Keratinocyte (primary cell): ENCODE results near the gene TLE6. TPM values are rescaled to one million over a fixed set of nuclear protein-coding genes. Genes with fewer than 3 reads are reported as not detected.

ENCODE experiments used
- DNase-seq: peaks from one replicate; pipeline ENCODE4 v3.0.0-alpha.2; 2011; ENCODE audit warnings: low read depth, missing footprints, low spot score
- FAIRE-seq: peaks from 2 replicates; lab custom pipeline; 2011; peaks lifted over from hg19 to GRCh38; lab: Jason Lieb, UNC
- H2AFZ ChIP-seq: 2 replicates; pipeline ENCODE4 v1.6.0; 2012; ENCODE audit warnings: low read length, control low read depth, inconsistent platforms; ENCODE audit not compliant: control insufficient read depth
- H3K27ac ChIP-seq: 2 replicates; pipeline ENCODE4 v1.5.1; 2011; ENCODE audit warnings: low read length; ENCODE audit not compliant: control insufficient read depth, insufficient read depth
- H3K27me3 ChIP-seq: 3 replicates; pipeline ENCODE4 v1.6.0; 2011; ENCODE audit warnings: low read length; ENCODE audit not compliant: control insufficient read depth, insufficient read depth; ENCODE audit errors: extremely low read depth
- H3K36me3 ChIP-seq, 2 experiments: 2 replicates in 1 of 2; 3 replicates in 1 of 2; pipeline ENCODE4 v1.5.1; 2011; ENCODE audit warnings: low read length in 2 of 2, mild to moderate bottlenecking in 1 of 2; ENCODE audit not compliant: control insufficient read depth in 2 of 2, insufficient read depth in 2 of 2; ENCODE audit errors: extremely low read depth in 1 of 2
- H3K4me1 ChIP-seq: 3 replicates; pipeline ENCODE4 v1.5.1; 2011; ENCODE audit warnings: low read length; ENCODE audit not compliant: control insufficient read depth, insufficient read depth; ENCODE audit errors: extremely low read depth
- H3K4me2 ChIP-seq: 3 replicates; pipeline ENCODE4 v1.6.0; 2011; ENCODE audit warnings: low read depth, low read length; ENCODE audit not compliant: control insufficient read depth, insufficient read depth; ENCODE audit errors: extremely low read depth
- H3K4me3 ChIP-seq, 3 experiments: fragments of 200-600 bp in 1 of 3; sonication (generic) in 1 of 3; 2 replicates in 2 of 3; 3 replicates in 1 of 3; pipeline ENCODE4 v1.5.1; 2011 to 2016; ENCODE audit warnings: low read length in 3 of 3, mild to moderate bottlenecking in 3 of 3, control low read depth in 2 of 3, inconsistent platforms in 1 of 3, low read depth in 1 of 3, mixed read lengths in 1 of 3, mixed run types in 1 of 3, moderate library complexity in 1 of 3; ENCODE audit not compliant: control insufficient read depth in 2 of 3, insufficient read depth in 2 of 3; ENCODE audit errors: extremely low read depth in 1 of 3
- H3K79me2 ChIP-seq: 2 replicates; pipeline ENCODE4 v1.6.0; 2012; ENCODE audit warnings: low read length; ENCODE audit not compliant: control insufficient read depth, insufficient read depth
- H3K9ac ChIP-seq: 3 replicates; pipeline ENCODE4 v1.6.0; 2011; ENCODE audit warnings: low read length; ENCODE audit not compliant: control insufficient read depth, insufficient read depth; ENCODE audit errors: extremely low read depth
- H3K9me1 ChIP-seq: 3 replicates; pipeline ENCODE4 v1.6.0; 2011; ENCODE audit warnings: low read length; ENCODE audit not compliant: control insufficient read depth, insufficient read depth; ENCODE audit errors: extremely low read depth
- H3K9me3 ChIP-seq: 2 replicates; pipeline ENCODE4 v1.5.1; 2012; ENCODE audit warnings: low read depth, low read length; ENCODE audit not compliant: control insufficient read depth
- H4K20me1 ChIP-seq: 3 replicates; pipeline ENCODE4 v1.6.0; 2011; ENCODE audit warnings: low read length; ENCODE audit not compliant: control insufficient read depth, insufficient read depth; ENCODE audit errors: extremely low read depth
- EZH2 ChIP-seq: IDR thresholded peaks from one replicate; pipeline ENCODE4 v1.6.1; 2012; ENCODE audit warnings: inconsistent platforms, mild to moderate bottlenecking, low read length, moderate library complexity
- dilution Hi-C: fragments of 300-500 bp; cut with MboI; formaldehyde crosslinking; loops from one replicate; pipeline ENCODE4 v1.7.0; 2020; ENCODE audit warnings: low sequenced_read_pairs; ENCODE audit not compliant: extremely low pct_ligation_motif_present
- polyA plus RNA-seq, 5 experiments: library from polyadenylated mRNA; depleted of rRNA in 3 of 5; stranded (reverse) in 3 of 5; stranded (forward) in 1 of 5; unstranded in 1 of 5; fragments of >200 nt; gene quantifications; 1 replicate in 1 of 5; 2 replicates in 3 of 5; 3 replicates in 1 of 5; pipeline versions ENCODE4 v1.2.1 to v1.2.3, GENCODE V29; 2011 to 2012; ENCODE audit warnings: missing spikeins in 2 of 5, low read depth in 1 of 5, low replicate concordance in 1 of 5
- TF ChIP-seq, protein P1 (sequence below), 3 experiments: IDR thresholded peaks in 1 of 3; conservative IDR thresholded peaks in 1 of 3; optimal IDR thresholded peaks in 1 of 3; 2 replicates in 2 of 3; 3 replicates in 1 of 3; pipeline versions ENCODE3 to v1.5.1; 2011; ENCODE audit warnings: low read length in 3 of 3, mild to moderate bottlenecking in 3 of 3, moderate library complexity in 2 of 3, control low read depth in 1 of 3, inconsistent platforms in 1 of 3; ENCODE audit not compliant: insufficient read depth in 2 of 3; ENCODE audit errors: extremely low read depth in 1 of 3

TLE6 gene
- polyA plus RNA-seq, 1 donor (not counting 4 experiments of a cell fraction or from before 2014, with no cell fraction given) = 1.2 TPM

DNA sequence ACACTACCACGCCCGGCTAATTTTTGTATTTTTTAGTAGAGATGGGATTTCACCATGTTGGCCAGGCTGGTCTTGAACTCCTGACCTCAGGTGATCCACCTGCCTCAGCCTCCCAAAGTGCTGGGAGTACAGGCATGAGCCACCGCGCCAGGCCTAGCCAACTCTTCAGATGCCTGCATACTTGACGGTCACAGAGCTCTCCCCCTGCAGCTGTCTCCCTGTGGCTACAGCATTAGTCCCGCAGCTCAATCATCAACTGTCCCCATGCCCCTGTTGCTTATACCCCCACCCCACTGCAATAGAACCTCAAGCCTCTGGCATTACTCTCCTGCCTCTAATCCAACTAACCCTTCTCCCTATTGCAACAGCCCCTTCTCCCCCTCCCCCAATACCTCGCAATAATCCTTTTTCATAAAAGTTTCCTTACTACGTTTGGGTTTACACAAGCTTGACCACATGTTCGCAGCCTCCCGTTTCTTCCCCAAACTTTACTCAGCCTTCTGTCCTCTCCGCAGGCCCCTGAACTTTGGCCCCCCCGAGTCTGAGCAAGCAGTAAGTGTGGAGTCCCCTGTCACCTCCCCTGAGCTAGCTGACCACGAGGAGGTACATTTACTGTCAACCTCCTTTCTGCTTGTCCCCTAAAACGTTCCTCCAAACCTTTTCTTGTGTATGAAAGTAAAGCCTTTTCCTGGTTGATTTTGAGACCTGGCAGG, 34.3 kb upstream of the TLE6 start:
- Histone ChIP-seq H3K27ac (no peak overlapping the region), H3K9ac (no peak overlapping the region), H3K9me3 (no peaks in the 10 kb centered on the region), H3K4me1 (no peaks in the 10 kb centered on the region), H4K20me1 (no peaks in the 10 kb centered on the region), H3K36me3 (peaks cover 4% of the 10 kb centered on the region in 2 experiments), H3K79me2 (peaks cover 14% of the 10 kb centered on the region), H3K4me2 (no peak overlapping the region), H3K9me1 (no peaks in the 10 kb centered on the region), H3K4me3 (no peak overlapping the region), H2AFZ (no peak overlapping the region), H3K27me3 (no peaks in the 10 kb centered on the region)
- DNase-seq (no peak), FAIRE-seq (no peak)
- TF ChIP-seq EZH2 = no peak
- TF ChIP-seq, protein P1, sequence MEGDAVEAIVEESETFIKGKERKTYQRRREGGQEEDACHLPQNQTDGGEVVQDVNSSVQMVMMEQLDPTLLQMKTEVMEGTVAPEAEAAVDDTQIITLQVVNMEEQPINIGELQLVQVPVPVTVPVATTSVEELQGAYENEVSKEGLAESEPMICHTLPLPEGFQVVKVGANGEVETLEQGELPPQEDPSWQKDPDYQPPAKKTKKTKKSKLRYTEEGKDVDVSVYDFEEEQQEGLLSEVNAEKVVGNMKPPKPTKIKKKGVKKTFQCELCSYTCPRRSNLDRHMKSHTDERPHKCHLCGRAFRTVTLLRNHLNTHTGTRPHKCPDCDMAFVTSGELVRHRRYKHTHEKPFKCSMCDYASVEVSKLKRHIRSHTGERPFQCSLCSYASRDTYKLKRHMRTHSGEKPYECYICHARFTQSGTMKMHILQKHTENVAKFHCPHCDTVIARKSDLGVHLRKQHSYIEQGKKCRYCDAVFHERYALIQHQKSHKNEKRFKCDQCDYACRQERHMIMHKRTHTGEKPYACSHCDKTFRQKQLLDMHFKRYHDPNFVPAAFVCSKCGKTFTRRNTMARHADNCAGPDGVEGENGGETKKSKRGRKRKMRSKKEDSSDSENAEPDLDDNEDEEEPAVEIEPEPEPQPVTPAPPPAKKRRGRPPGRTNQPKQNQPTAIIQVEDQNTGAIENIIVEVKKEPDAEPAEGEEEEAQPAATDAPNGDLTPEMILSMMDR (optimal IDR thresholded peaks at IDR 0.05 in 1 of 3, IDR thresholded peaks at IDR 0.05 in 1 of 3, conservative IDR thresholded peaks at IDR 0.05 in 1 of 3; ENCODE audit: extremely low read depth in 1 of 3, insufficient read depth in 2 of 3, low read length in 3 of 3) = no peak
- dilution Hi-C loops = no loop called here

DNA sequence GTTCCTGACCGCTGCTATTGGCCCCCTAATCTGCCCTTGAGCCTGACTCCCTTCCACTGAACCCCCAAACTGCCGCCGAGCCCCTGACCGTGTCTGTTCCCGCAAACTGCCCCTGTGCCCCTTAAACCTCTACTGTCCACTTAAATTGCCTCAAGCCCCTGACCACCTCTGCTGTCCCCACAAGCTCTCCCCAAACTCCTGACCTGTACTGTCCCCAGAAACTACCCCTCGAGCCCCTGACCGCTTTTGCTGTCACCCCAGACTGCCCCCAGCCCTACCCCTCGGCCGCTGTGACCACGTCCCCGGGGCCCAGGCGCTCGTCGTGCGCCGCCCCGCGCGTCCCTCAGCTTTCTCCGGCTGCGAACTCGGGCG, 33.0 kb upstream of the TLE6 start:
- TF ChIP-seq, protein P1 (optimal IDR thresholded peaks at IDR 0.05 in 1 of 3, IDR thresholded peaks at IDR 0.05 in 1 of 3, conservative IDR thresholded peaks at IDR 0.05 in 1 of 3; ENCODE audit: extremely low read depth in 1 of 3, insufficient read depth in 2 of 3, low read length in 3 of 3) = no peak
- no peak for TF ChIP-seq EZH2
- peak overlapping the region; percentile 55 for H3K27ac ChIP-seq
- H3K36me3 ChIP-seq = peaks cover 0 to 3% of the 10 kb centered on the region in 2 experiments
- DNase-seq = no peak
- H3K27me3 ChIP-seq = no peaks in the 10 kb centered on the region
- H3K4me1 ChIP-seq = peaks cover 5% of the 10 kb centered on the region
- peak overlapping the region; percentile 92 for H3K4me2 ChIP-seq
- H4K20me1 ChIP-seq = no peaks in the 10 kb centered on the region
- dilution Hi-C loops = no loop called here
- no peak for FAIRE-seq
- H2AFZ ChIP-seq = peak overlapping the region; percentile 56
- H3K9me1 ChIP-seq = no peaks in the 10 kb centered on the region
- peak overlapping the region; percentile 60 to 88 (median 77) for H3K4me3 ChIP-seq
- no peaks in the 10 kb centered on the region for H3K9me3 ChIP-seq
- peaks cover 19% of the 10 kb centered on the region for H3K79me2 ChIP-seq
- peak overlapping the region; percentile 85 for H3K9ac ChIP-seq
